NCI-H2171 treated with DMSO at 0.1 percent for 48 hours (cell line): ENCODE results near the gene SSU72.
"Not testable (repeated sequence)": the region's sequence is repeated elsewhere in the genome, so short reads cannot be mapped to it uniquely, and the experiment has no call there.

ENCODE experiments used
- DNase-seq: peaks from one replicate; lab custom pipeline; 2025; lab: John Stamatoyannopoulos, UW

SSU72 gene

GRCh38 chr1:1540818-1541628, 33.6 kb downstream of the SSU72 start:
- DNase-seq, result no peak

DNA sequence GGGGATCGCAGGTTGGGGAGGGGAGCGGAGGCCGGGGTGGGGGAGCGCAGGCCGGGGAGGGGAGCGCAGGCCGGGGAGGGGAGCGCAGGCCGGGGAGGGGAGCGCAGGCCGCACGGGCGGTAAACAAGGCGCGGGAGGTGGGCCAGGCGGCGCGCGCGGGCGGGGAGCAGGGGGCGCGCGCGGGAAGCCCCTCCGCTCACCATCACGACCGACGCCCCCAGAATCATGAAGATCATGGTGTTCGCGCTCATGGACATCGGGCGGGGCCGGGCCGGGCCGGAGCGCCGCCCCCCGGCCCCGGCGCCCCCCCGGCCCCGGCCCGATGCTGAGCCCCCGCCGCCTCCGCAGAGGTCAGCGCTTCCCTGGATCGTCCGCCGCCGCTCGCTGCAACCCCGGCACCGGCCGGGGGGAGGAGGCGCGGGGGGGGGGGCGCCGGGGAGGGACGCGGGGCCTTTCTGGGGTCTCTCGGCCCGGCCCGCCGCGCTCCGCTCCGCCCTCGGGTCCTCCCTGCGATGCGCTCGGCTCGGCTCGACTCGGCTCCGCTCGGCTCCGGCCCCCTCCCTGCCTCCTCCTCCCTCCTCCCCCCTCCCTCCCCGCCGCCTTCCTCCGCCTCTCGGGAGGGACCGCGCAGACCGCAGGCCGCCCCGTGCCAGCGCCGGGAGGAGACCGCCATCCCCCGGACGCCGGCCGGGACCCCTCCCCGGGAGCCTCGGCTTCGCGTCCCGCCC, 34.4 kb downstream of the SSU72 start, which contains the start of gene TMEM240:
TMEM240 (minus strand) TSS at position 535 of the 728 bp plus-strand sequence; CDS start at position 257, 278 bp downstream.
- DNase-seq, result peak; percentile 47

DNA sequence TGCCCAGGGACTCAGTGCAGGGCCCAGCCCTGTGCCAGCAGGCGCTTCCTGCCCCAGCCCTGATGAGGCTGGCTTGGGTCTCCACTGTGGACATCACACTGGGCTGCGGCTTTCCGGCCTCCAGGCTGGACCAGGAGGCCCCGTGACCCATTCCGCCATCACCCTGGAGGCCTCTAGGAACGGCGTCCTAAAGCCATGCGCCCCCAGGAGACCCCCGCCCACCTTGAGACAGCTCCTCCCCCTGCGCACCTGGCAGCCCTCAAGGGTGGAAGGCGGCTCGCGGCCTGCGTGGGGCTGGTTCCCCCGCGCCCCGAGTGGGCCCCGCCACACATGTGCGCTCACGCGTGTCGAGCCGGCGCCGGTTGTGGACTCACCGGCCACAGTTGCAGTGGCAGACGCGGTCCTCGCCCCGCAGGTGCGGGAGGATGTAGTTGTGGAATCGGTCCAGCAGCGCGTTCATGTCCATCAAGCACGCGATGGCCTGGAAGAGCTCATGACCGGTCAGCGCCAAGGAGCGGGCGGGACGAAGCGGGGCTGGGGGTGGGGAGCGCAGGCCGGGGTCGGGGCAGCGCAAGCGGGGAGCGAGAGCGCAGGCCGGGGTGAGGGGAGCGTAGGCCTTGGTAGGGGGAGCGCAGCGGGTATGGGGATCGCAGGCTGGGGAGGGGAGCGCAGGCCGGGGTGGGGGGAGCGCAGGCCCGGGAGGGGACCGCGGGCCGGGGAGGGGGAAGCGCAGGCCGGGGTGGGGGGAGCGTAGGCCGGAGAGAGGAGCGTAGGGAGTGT, 35.2 kb downstream of the SSU72 start:
- DNase-seq, result no peak

- DNase-seq, result no peak
Measured at GRCh38 chr1:1538989-1539309, 35.7 kb downstream of the SSU72 start.

- no peak for DNase-seq
Measured at GRCh38 chr1:1538334-1538733, 36.3 kb downstream of the SSU72 start.

DNA sequence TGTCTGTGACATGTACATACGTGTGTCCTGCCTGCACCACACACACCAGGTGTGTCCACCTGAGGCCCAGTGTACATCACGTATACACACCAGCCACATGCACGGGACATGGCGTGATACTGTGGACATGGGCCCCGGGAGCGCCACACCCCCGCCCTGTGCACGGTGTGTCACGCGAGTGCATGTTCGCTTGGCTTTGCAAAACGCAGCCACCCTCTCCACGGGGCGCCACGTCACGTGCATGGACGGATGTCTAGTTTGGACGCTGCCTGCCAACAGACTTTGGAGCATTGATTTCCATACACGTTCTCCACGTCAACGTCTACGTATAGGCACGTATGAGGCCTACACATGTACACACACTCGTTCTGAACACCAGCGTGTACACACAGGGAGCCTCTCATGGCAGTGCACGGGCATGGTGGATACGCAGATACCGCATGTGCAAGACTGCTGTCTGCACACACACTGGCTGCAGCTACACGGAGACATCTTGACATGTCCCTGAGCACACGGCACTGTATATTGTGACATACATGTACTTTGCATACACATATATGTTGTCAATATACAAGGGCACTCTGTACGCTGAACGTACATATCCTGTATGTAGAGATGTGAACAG, 36.9 kb downstream of the SSU72 start:
- DNase-seq, result no peak

- no peak for DNase-seq
Measured at GRCh38 chr1:1536938-1537546, 37.6 kb downstream of the SSU72 start.

GRCh38 chr1:1536019-1536937, 38.4 kb downstream of the SSU72 start:
- no peak for DNase-seq

DNA sequence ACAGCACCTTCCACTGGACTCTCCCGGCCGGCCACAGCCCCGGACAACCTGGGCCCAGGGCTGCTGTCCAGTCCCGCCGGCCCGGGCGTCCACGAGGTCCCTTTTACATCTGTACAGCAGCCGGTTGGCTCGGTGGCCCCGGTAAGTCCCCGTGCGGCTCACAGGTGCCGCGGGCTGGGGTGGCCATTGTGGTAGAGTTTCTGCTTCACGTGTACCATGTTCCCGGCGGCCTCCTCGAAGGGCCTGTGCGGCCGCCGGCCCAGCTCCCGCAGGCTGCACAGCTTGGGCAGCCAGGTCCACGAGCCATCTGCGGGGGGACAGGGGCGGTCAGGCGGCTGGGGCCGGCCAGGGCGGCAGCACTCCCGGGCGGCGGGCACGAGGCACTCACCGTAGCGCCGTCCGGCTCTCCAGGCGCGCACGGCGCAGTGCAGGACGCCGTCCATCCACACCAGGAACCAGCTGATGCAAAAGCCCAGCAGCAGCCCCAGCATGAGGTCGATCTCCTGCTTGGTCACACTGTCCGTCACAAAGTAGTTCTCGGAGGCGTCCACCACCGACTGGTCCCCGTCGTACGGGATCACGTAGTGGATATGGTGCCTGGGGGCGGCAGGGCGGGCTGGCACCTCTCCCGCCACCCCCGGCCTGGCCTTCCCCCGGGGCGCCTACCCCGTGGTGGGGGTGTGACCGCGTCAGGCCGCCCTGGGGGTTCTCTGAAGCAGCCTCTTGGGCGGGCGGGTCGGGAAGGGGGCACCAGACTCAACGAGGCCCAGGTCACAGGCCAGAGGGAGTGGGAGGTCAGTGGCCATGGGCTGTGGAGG, 39.3 kb downstream of the SSU72 start:
- no peak for DNase-seq

- DNase-seq, result no peak
Measured at GRCh38 chr1:1534401-1535154, 40.1 kb downstream of the SSU72 start.

- not testable (repeated sequence) for DNase-seq
Measured at GRCh38 chr1:1533894-1534291, 40.8 kb downstream of the SSU72 start.

- not testable (repeated sequence) for DNase-seq
Measured at GRCh38 chr1:1533176-1533893, 41.3 kb downstream of the SSU72 start.

GRCh38 chr1:1531947-1532346, 42.7 kb downstream of the SSU72 start:
- no peak for DNase-seq

GRCh38 chr1:1529936-1530335, 44.7 kb downstream of the SSU72 start:
- DNase-seq, result no peak

DNA sequence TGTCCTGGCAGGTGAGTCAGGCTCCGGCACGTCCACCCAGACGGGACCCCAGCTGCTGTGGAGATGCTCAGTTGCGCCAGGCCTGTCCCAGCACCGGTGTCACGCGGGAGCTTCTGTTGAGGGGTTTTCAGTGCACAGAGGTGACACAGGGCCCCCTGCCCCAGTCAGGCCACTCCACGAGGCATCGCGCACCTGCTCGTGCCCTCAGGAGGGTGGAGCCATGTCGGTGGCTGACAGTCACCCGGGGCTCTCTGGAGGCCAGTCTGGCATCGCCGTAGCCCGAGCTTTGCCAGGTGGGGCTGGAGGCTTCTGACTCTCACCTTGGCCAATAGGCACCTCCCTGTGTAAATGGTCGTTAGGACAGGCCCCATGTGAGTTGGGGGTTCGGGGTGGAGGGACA, 45.3 kb downstream of the SSU72 start:
- DNase-seq, result no peak

- no peak for DNase-seq
Measured at GRCh38 chr1:1528301-1529267, 46.1 kb downstream of the SSU72 start.
